HCT116 (cell line): Measurements from ENCODE around the gene RNF31. TPM values are rescaled to one million over a fixed set of nuclear protein-coding genes. Genes with fewer than 3 reads are reported as not detected.
A peak's percentile ranks its signal among the peaks of the same experiment; 100 is the strongest.

Source experiments
- ATAC-seq: fragments of 200-7000 bp; cut with Tn5 transposase; 2 replicates; pipeline ENCODE4 v1.9.1; 2020; ENCODE audit warnings: mild to moderate bottlenecking, moderate library complexity
- BruUV-seq: library from RNA; stranded (reverse); fragments of 400-500 nt; replicated peaks from 2 replicates; lab custom pipeline; 2021; lab: Mats Ljungman, UMichigan
- CTCF ChIA-PET: fragments of 300-600 bp; sonication (Branson Sonifier 250); formaldehyde crosslinking; loops from one replicate; lab custom pipeline; 2021; ENCODE audit warnings: antibody characterized with exemption; lab: Charles Lee
- POLR2A ChIA-PET: fragments of 300-600, 350-600 bp; sonication (Branson Sonifier 250); formaldehyde crosslinking; loops from one replicate; lab custom pipeline; 2021; ENCODE audit warnings: antibody characterized with exemption; lab: Charles Lee
- RAD21 ChIA-PET, 2 experiments: fragments of 300-600 bp; sonication (Branson Sonifier 250); formaldehyde crosslinking; loops; one replicate each; lab custom pipeline; 2023; ENCODE audit warnings: low total read pairs in 2 of 2; ENCODE audit not compliant: uncharacterized antibody in 2 of 2, unreplicated experiment in 2 of 2, low non-redundant PET in 1 of 2; lab: Charles Lee
- DNase-seq: peaks from one replicate; pipeline ENCODE4 v3.0.0-alpha.2; 2010; ENCODE audit warnings: low read depth, low spot score
- H2AFZ ChIP-seq: fragments of 200-600 bp; shearing (Covaris generic), sonication (generic); 2 replicates; pipeline ENCODE4 v1.6.1; 2017; ENCODE audit warnings: low read depth, mixed run types, mixed read lengths, antibody characterized with exemption, low read length; ENCODE audit not compliant: poor library complexity, severe bottlenecking
- H3K27ac ChIP-seq: 2 replicates; pipeline ENCODE4 v1.5.1; 2012; ENCODE audit warnings: low read depth, low read length
- H3K27me3 ChIP-seq: fragments of 200-600 bp; sonication (generic); 2 replicates; pipeline ENCODE4 v1.6.1; 2016; ENCODE audit warnings: mixed run types, low read length, mixed read lengths; ENCODE audit not compliant: insufficient read depth
- H3K36me3 ChIP-seq, 2 experiments: fragments of 200-500 bp in 1 of 2; fragments of 200-600 bp in 1 of 2; sonication (Bioruptor generic) in 1 of 2; sonication (generic) in 1 of 2; 2 replicates each; pipeline versions ENCODE4 v1.5.1 to v1.6.1; 2014 to 2016; ENCODE audit warnings: low read length in 2 of 2, inconsistent platforms in 1 of 2, mixed read lengths in 1 of 2, mixed run types in 1 of 2; ENCODE audit not compliant: insufficient read depth in 2 of 2, control insufficient read depth in 1 of 2
- H3K4me1 ChIP-seq, 2 experiments: fragments of 200-600 bp in 1 of 2; sonication (generic) in 1 of 2; 2 replicates each; pipeline versions ENCODE4 v1.5.1 to v1.6.1; 2012 to 2017; ENCODE audit warnings: low read length in 2 of 2, inconsistent platforms in 1 of 2, mild to moderate bottlenecking in 1 of 2, mixed read lengths in 1 of 2, mixed run types in 1 of 2, moderate library complexity in 1 of 2; ENCODE audit not compliant: insufficient read depth in 2 of 2, control insufficient read depth in 1 of 2
- H3K4me2 ChIP-seq: fragments of 200-600 bp; sonication (generic); 2 replicates; pipeline ENCODE4 v1.6.1; 2017; ENCODE audit warnings: mixed run types, low read length, mixed read lengths
- H3K4me3 ChIP-seq, 2 experiments: fragments of 200-600 bp in 1 of 2; sonication (generic) in 1 of 2; replicated peaks in 1 of 2; 2 replicates each; pipeline ENCODE4 v1.5.1; 2011 to 2016; ENCODE audit warnings: low read length in 2 of 2, control low read depth in 1 of 2, low read depth in 1 of 2, mild to moderate bottlenecking in 1 of 2, mixed read lengths in 1 of 2, mixed run types in 1 of 2
- H3K79me2 ChIP-seq: fragments of 200-600 bp; sonication (generic); 2 replicates; pipeline ENCODE4 v1.6.1; 2017; ENCODE audit warnings: mild to moderate bottlenecking, mixed run types, low read length, moderate library complexity, mixed read lengths; ENCODE audit not compliant: insufficient read depth
- H3K9ac ChIP-seq: fragments of 200-600 bp; sonication (generic); 2 replicates; pipeline ENCODE4 v1.6.1; 2016; ENCODE audit warnings: low read length, mixed read lengths
- H3K9me2 ChIP-seq: fragments of 200-600 bp; sonication (generic), shearing (Covaris generic); 2 replicates; pipeline ENCODE4 v1.6.1; 2017; ENCODE audit warnings: mixed run types, mild to moderate bottlenecking, moderate library complexity; ENCODE audit not compliant: insufficient read depth
- H3K9me3 ChIP-seq, 2 experiments: fragments of 200-500 bp in 1 of 2; fragments of 200-600 bp in 1 of 2; sonication (Bioruptor generic) in 1 of 2; sonication (generic) in 1 of 2; 2 replicates each; pipeline ENCODE4 v1.6.1; 2014 to 2017; ENCODE audit warnings: low read length in 2 of 2, mixed read lengths in 2 of 2, inconsistent platforms in 1 of 2, low read depth in 1 of 2, mild to moderate bottlenecking in 1 of 2, mixed run types in 1 of 2, moderate library complexity in 1 of 2; ENCODE audit not compliant: control insufficient read depth in 1 of 2, insufficient read depth in 1 of 2
- H4K20me1 ChIP-seq: fragments of 200-600 bp; sonication (generic), shearing (Covaris generic); 2 replicates; pipeline ENCODE4 v1.6.1; 2017; ENCODE audit warnings: mixed run types, mild to moderate bottlenecking, moderate library complexity; ENCODE audit not compliant: insufficient read depth
- CBX3 ChIP-seq: IDR thresholded peaks from 2 replicates; pipeline ENCODE4 v1.6.1; 2012; ENCODE audit warnings: low read depth
- CEBPB ChIP-seq: IDR thresholded peaks from 2 replicates; pipeline ENCODE4 v1.6.1; 2012; ENCODE audit warnings: low read depth
- EGR1 ChIP-seq: IDR thresholded peaks from 2 replicates; pipeline ENCODE4 v1.6.1; 2012; ENCODE audit warnings: low read depth
- EZH2 ChIP-seq: fragments of 200-600 bp; sonication (generic); IDR thresholded peaks from 2 replicates; pipeline ENCODE4 v1.6.1; 2017; ENCODE audit warnings: antibody characterized with exemption, mixed run types
- JUND ChIP-seq: IDR thresholded peaks from 2 replicates; pipeline ENCODE4 v1.6.1; 2012
- MAX ChIP-seq: IDR thresholded peaks from 2 replicates; pipeline ENCODE4 v1.6.1; 2012
- POLR2A ChIP-seq: IDR thresholded peaks from 2 replicates; pipeline ENCODE4 v1.7.0; 2011; ENCODE audit warnings: borderline replicate concordance; ENCODE audit not compliant: insufficient read depth, insufficient read length; ENCODE audit errors: extremely low read depth
- POLR2AphosphoS5 ChIP-seq: IDR thresholded peaks from 2 replicates; pipeline ENCODE4 v1.6.1; 2011; ENCODE audit warnings: mild to moderate bottlenecking, low read depth, low read length, moderate library complexity
- RAD21 ChIP-seq: IDR thresholded peaks from 2 replicates; pipeline ENCODE4 v1.6.1; 2012; ENCODE audit warnings: low read depth, mild to moderate bottlenecking
- REST ChIP-seq: IDR thresholded peaks from 2 replicates; pipeline ENCODE4 v1.6.1; 2012; ENCODE audit warnings: low read depth
- SIN3A ChIP-seq: IDR thresholded peaks from 2 replicates; pipeline ENCODE4 v1.6.1; 2012; ENCODE audit warnings: low read depth
- TCF7L2 ChIP-seq: IDR thresholded peaks from 2 replicates; pipeline ENCODE4 v1.7.0; 2011; ENCODE audit warnings: borderline replicate concordance, inconsistent platforms; ENCODE audit not compliant: insufficient read depth, insufficient read length; ENCODE audit errors: extremely low read depth
- YY1 ChIP-seq: IDR thresholded peaks from 2 replicates; pipeline ENCODE4 v1.6.1; 2011; ENCODE audit warnings: low read length, low read depth, moderate library complexity, mild to moderate bottlenecking; ENCODE audit not compliant: insufficient replicate concordance; ENCODE audit errors: extremely low read depth
- ZFX ChIP-seq: fragments of 450-650 bp; IDR thresholded peaks from 2 replicates; pipeline ENCODE4 v1.6.1; 2017
- intact Hi-C: fragments of 100-400 bp; cut with micrococcal nuclease; formaldehyde crosslinking; loops from 2 replicates; pipeline ENCODE4 v1.10.0; 2022
- total RNA-seq: library from RNA; stranded (reverse); gene quantifications from one replicate; pipeline ENCODE4 v1.2.1, GENCODE V29; 2021; ENCODE audit not compliant: unreplicated experiment
- TF ChIP-seq, protein P1 (sequence below): IDR thresholded peaks from 2 replicates; pipeline ENCODE4 v1.6.1; 2012

The RNF31 gene
- total RNA-seq, 1 experiment from 2014 or later, result 78.0 TPM

DNA sequence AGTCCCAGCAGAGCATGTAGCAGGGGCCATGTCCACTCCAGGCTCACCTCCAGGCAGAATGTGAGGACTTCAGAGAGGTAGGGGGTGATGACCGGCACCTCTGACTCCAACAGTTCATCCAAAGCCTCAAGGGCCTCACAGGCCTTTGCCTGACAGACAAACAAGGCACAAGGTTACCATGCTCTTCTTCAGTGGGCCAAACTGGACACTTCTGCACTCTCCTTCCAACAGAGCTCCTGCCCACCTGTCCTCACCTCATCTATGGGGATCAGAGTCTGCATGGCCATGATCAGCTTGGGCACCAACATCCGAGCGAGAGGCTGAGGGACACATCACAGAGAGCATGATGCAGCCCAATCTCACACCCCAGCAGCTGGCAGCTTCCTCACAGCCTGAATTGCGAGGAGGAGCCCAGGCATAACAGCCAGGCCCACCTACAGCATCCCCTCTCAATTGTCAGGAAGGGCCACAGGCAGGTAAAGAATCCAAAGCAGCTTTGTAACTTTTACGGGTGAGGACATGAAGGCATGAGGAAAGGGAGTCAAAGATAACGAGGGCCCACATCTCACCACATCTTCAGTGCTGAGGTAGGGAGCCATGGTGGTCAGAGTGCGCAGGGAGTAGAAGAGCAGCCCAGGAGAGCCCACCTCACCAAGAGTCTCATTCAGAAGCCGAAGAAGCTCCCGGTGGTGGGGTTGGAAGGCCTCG, 39.7 kb downstream of the RNF31 start (continued):
- TF ChIP-seq REST, result no peak
- TF ChIP-seq EZH2, result no peak
- no peak for TF ChIP-seq YY1
- TF ChIP-seq JUND, result no peak
- TF ChIP-seq CBX3, result no peak
- TF ChIP-seq POLR2A, result no peak
- TF ChIP-seq TCF7L2, result no peak
- no peak for TF ChIP-seq POLR2AphosphoS5
- TF ChIP-seq, protein P1, sequence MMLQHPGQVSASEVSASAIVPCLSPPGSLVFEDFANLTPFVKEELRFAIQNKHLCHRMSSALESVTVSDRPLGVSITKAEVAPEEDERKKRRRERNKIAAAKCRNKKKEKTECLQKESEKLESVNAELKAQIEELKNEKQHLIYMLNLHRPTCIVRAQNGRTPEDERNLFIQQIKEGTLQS, result no peak
- no peak for TF ChIP-seq EGR1
- TF ChIP-seq, all 23 proteins: peak for 0

DNA sequence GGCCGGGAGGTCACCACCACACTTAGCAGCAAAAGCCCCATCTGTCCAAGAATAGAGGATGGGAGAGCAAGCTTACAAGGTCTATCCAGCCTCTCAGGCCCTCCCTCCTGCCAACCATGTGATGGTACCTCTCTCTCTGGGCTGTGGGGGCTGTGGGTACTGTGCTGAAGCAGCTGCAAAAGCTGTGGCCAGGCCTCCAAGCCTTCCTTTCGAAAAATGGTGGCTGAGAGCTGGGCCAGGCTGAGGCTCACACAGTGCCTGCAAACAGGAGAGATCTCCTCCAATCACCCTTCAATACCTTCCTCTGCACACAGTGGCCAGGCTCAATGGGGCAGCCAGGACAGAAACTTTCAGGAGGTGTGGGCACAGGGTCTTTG, 40.2 kb downstream of the RNF31 start:
- POLR2A ChIA-PET, result interaction anchor here (1.4 kb wide), 1 partner anchor 41 kb away, joined by 3 read pairs; the partner anchor contains the start of genes PSME2 and RNF31
- H3K4me1 ChIP-seq, result peaks cover 16 to 17% of the 10 kb centered on the region in 2 experiments
- DNase-seq (no peak), ATAC-seq (no peak)
- no peak overlapping the region for H2AFZ ChIP-seq
- no peaks in the 10 kb centered on the region for H3K27me3 ChIP-seq
- no peaks in the 10 kb centered on the region for H4K20me1 ChIP-seq
- H3K4me3 ChIP-seq, result peak overlapping the region; percentile 89 to 94
- CTCF ChIA-PET, result interaction anchor here (1.5 kb wide), 1 partner anchor 244 kb away, joined by 3 read pairs; no protein-coding TSS in a partner anchor
- H3K27ac ChIP-seq, result peak overlapping the region; percentile 98
- BruUV-seq, result no TSS peak
- peak overlapping the region; percentile 91 for H3K4me2 ChIP-seq
- intact Hi-C loops, result no loop called here
- H3K9me3 ChIP-seq, result no peaks in the 10 kb centered on the region
- RAD21 ChIA-PET, result no interaction called here
- H3K9ac ChIP-seq, result peak overlapping the region; percentile 77
- TF ChIP-seq MAX (no peak), YY1 (no peak), RAD21 (no peak), EGR1 (no peak), CEBPB (no peak), POLR2A (no peak), SIN3A (no peak), ZFX (no peak), POLR2AphosphoS5 (no peak)
- TF ChIP-seq, protein P1, result no peak
- peaks cover 36 to 39% of the 10 kb centered on the region in 2 experiments; a peak in 3 of 4 replicates for H3K36me3 ChIP-seq
- H3K79me2 ChIP-seq, result peaks cover 44% of the 10 kb centered on the region
- H3K9me2 ChIP-seq, result no peaks in the 10 kb centered on the region
